IPS DF 4.7 (cell line): ENCODE data around the gene SRSF10.

Source experiments
- DNase-seq: peaks from one replicate; pipeline ENCODE4 v3.0.0-alpha.2; 2013; ENCODE audit warnings: low spot score; ENCODE audit errors: extremely low read depth

Gene SRSF10

DNA sequence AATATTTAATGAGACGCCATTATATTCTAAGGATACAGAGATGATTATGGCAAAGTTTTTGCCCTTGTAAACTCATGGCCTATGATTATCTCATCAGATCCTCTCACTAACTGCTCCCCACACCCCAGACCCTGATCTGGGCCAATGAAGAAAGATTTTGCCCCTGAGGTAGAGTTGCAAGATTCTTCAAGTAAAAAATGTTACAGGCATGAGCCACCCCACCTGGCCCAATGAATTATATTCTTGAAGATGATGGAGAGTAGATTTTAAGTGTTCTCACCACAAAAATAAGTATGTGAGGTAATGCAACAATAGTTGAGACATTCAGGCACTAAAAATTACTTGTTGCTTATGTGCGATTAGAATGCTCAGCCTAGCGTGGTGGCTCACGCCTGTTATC, 65.2 kb downstream of the SRSF10 start:
- DNase-seq: no peak
